ENCODE data around the gene CBLB. TPM values are rescaled to one million over a fixed set of nuclear protein-coding genes. Genes with fewer than 3 reads are reported as not detected.

CBLB gene
- total and polyA plus RNA-seq, 2 donors (not counting 1 experiment from before 2014, with no cell fraction given), result 26.9 to 28.5 TPM

- DNase-seq (ENCODE audit: low read depth in 2 of 2), result peak in 1 of 2 donors; percentile 39
- Histone ChIP-seq H3K9ac (ENCODE audit: insufficient read depth, low read length) (peak overlapping the region; percentile 98), H3K4me1 (ENCODE audit: control insufficient read depth, extremely low read depth, insufficient read depth, low read length) (no peaks in the 10 kb centered on the region), H3K79me2 (ENCODE audit: control insufficient read depth, insufficient read depth, low read length) (peaks cover 39% of the 10 kb centered on the region), H3K4me2 (ENCODE audit: extremely low read depth, insufficient read depth, low read length) (peak overlapping the region; percentile 67), H3K9me3 (ENCODE audit: control insufficient read depth, insufficient read depth, low read depth, low read length) (no peaks in the 10 kb centered on the region), H3K4me3 (replicated peaks in 1 of 4; ENCODE audit: control extremely low read depth in 1 of 4, insufficient read depth in 1 of 4, low read depth in 3 of 4, low read length in 4 of 4) (peak overlapping the region; percentile 68 to 95 (median 88)), H2AFZ (ENCODE audit: low read length) (peak overlapping the region; percentile 48), H3K27me3 (ENCODE audit: control insufficient read depth, insufficient read depth, low read length) (no peaks in the 10 kb centered on the region), H3K27ac (ENCODE audit: insufficient read depth, low read length) (peak overlapping the region; percentile 97), H3K36me3 (ENCODE audit: control insufficient read depth, insufficient read depth, low read length) (no peaks in the 10 kb centered on the region), H4K20me1 (ENCODE audit: control insufficient read depth, extremely low read depth, insufficient read depth, low read length) (no peaks in the 10 kb centered on the region)
- TF ChIP-seq EZH2 (IDR thresholded peaks at IDR 0.05; ENCODE audit: low read length, missing control alignments) (no peak), CTCF (conservative IDR thresholded peaks at IDR 0.05 in 1 of 2, IDR thresholded peaks at IDR 0.05 in 1 of 2; ENCODE audit: low read depth in 1 of 2, low read length in 2 of 2) (no peak)
Observed at GRCh38 chr3:105867712-105868430, 941 bp downstream of the CBLB start.

GRCh38 chr3:105866656-105867653 is 1.9 kb downstream of the CBLB start:
- Histone ChIP-seq H3K9ac (ENCODE audit: insufficient read depth, low read length) (peak overlapping the region; percentile 98), H3K4me2 (ENCODE audit: extremely low read depth, insufficient read depth, low read length) (peak overlapping the region; percentile 42), H2AFZ (ENCODE audit: low read length) (no peak overlapping the region), H4K20me1 (ENCODE audit: control insufficient read depth, extremely low read depth, insufficient read depth, low read length) (no peaks in the 10 kb centered on the region), H3K36me3 (ENCODE audit: control insufficient read depth, insufficient read depth, low read length) (no peaks in the 10 kb centered on the region), H3K4me3 (replicated peaks in 1 of 4; ENCODE audit: control extremely low read depth in 1 of 4, insufficient read depth in 1 of 4, low read depth in 3 of 4, low read length in 4 of 4) (peak overlapping the region; percentile 68 to 95 (median 88)), H3K27me3 (ENCODE audit: control insufficient read depth, insufficient read depth, low read length) (no peaks in the 10 kb centered on the region), H3K27ac (ENCODE audit: insufficient read depth, low read length) (peak overlapping the region; percentile 97), H3K79me2 (ENCODE audit: control insufficient read depth, insufficient read depth, low read length) (peaks cover 46% of the 10 kb centered on the region), H3K4me1 (ENCODE audit: control insufficient read depth, extremely low read depth, insufficient read depth, low read length) (no peaks in the 10 kb centered on the region), H3K9me3 (ENCODE audit: control insufficient read depth, insufficient read depth, low read depth, low read length) (no peaks in the 10 kb centered on the region)
- peak; percentile 61 to 64 for DNase-seq (ENCODE audit: low read depth in 2 of 2)
- TF ChIP-seq EZH2 (IDR thresholded peaks at IDR 0.05; ENCODE audit: low read length, missing control alignments) (no peak), CTCF (conservative IDR thresholded peaks at IDR 0.05 in 1 of 2, IDR thresholded peaks at IDR 0.05 in 1 of 2; ENCODE audit: low read depth in 1 of 2, low read length in 2 of 2) (no peak)

- H3K79me2 ChIP-seq (ENCODE audit: control insufficient read depth, insufficient read depth, low read length), result peaks cover 50% of the 10 kb centered on the region
- H3K4me3 ChIP-seq (replicated peaks in 1 of 4; ENCODE audit: control extremely low read depth in 1 of 4, insufficient read depth in 1 of 4, low read depth in 3 of 4, low read length in 4 of 4), result peak overlapping the region; percentile 19 to 95 (median 80)
- no peak overlapping the region for H2AFZ ChIP-seq (ENCODE audit: low read length)
- DNase-seq (ENCODE audit: low read depth in 2 of 2), result no peak
- TF ChIP-seq EZH2 (IDR thresholded peaks at IDR 0.05; ENCODE audit: low read length, missing control alignments) (no peak), CTCF (conservative IDR thresholded peaks at IDR 0.05 in 1 of 2, IDR thresholded peaks at IDR 0.05 in 1 of 2; ENCODE audit: low read depth in 1 of 2, low read length in 2 of 2) (no peak)
- H3K4me1 ChIP-seq (ENCODE audit: control insufficient read depth, extremely low read depth, insufficient read depth, low read length), result no peaks in the 10 kb centered on the region
- no peaks in the 10 kb centered on the region for H3K36me3 ChIP-seq (ENCODE audit: control insufficient read depth, insufficient read depth, low read length)
- H4K20me1 ChIP-seq (ENCODE audit: control insufficient read depth, extremely low read depth, insufficient read depth, low read length), result no peaks in the 10 kb centered on the region
- peak overlapping the region; percentile 42 for H3K4me2 ChIP-seq (ENCODE audit: extremely low read depth, insufficient read depth, low read length)
- H3K9ac ChIP-seq (ENCODE audit: insufficient read depth, low read length), result no peak overlapping the region
- H3K9me3 ChIP-seq (ENCODE audit: control insufficient read depth, insufficient read depth, low read depth, low read length), result no peaks in the 10 kb centered on the region
- no peak overlapping the region for H3K27ac ChIP-seq (ENCODE audit: insufficient read depth, low read length)
- no peaks in the 10 kb centered on the region for H3K27me3 ChIP-seq (ENCODE audit: control insufficient read depth, insufficient read depth, low read length)
Observed at GRCh38 chr3:105865867-105866350, 2.9 kb downstream of the CBLB start.
